WERI-Rb-1 (cell line): Measurements from ENCODE around the gene ADARB1.

Source experiments
- DNase-seq: peaks from one replicate; pipeline ENCODE4 v3.0.0-alpha.2; 2020
- H3K27ac ChIP-seq: fragments of 250-450 bp; sonication (Bioruptor Pico); 2 replicates; pipeline ENCODE4 v1.5.1; 2020; ENCODE audit warnings: mild to moderate bottlenecking, moderate library complexity
- H3K27me3 ChIP-seq: fragments of 250-450 bp; sonication (Bioruptor Pico); 2 replicates; pipeline ENCODE4 v1.5.1; 2021; ENCODE audit warnings: mild to moderate bottlenecking, low read depth, moderate library complexity; ENCODE audit not compliant: insufficient read depth, severe bottlenecking
- H3K36me3 ChIP-seq: fragments of 250-450 bp; sonication (Bioruptor Pico); 2 replicates; pipeline ENCODE4 v1.5.1; 2020; ENCODE audit warnings: mild to moderate bottlenecking, moderate library complexity
- H3K4me3 ChIP-seq: 2 replicates; pipeline ENCODE4 v1.5.1; 2011; ENCODE audit warnings: low read depth, mild to moderate bottlenecking, control low read depth, low read length
- H3K9me3 ChIP-seq: fragments of 250-450 bp; sonication (Bioruptor Pico); 2 replicates; pipeline ENCODE4 v1.5.1; 2021; ENCODE audit warnings: mild to moderate bottlenecking, moderate library complexity; ENCODE audit not compliant: severe bottlenecking
- TF ChIP-seq, protein P1 (sequence below): IDR thresholded peaks from 2 replicates; pipeline ENCODE4 v1.5.1; 2011; ENCODE audit warnings: low read depth, mild to moderate bottlenecking, control low read depth, inconsistent platforms, low read length

The ADARB1 gene

DNA sequence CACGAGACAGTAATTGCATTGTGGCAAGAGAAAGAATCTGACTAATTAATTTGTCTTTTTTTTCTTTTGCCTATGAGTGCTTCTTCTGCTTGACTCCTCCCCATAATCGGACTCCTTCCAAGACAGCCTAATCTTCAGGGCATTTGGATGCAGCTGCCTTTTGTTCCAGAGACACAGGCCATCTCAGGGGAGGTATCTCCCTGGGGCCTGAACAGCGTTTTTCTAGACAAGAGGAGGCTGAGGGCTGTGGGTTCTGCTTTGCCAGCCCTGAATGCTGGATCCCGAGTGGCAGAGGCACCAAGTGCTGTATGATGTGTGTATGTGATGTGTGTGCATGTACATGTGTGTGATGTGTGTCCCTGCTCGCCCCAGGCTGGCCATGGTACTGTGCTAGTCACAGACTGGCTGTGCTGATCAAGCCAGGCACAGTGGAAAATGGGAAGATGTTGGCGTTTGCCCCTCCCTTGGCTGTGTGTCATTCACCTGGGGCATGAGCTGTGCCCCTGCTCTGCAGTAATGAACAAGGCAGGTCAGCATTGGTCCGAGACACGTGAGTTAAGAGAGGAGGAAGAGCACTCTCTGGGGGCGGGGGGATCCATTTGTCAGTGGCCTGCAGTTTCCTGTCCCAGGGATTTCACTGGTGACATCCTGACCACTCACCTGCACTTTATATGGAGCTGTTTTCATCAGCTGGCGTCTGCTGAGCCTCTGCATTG is 77.2 kb downstream of the ADARB1 start:
- TF ChIP-seq, protein P1, sequence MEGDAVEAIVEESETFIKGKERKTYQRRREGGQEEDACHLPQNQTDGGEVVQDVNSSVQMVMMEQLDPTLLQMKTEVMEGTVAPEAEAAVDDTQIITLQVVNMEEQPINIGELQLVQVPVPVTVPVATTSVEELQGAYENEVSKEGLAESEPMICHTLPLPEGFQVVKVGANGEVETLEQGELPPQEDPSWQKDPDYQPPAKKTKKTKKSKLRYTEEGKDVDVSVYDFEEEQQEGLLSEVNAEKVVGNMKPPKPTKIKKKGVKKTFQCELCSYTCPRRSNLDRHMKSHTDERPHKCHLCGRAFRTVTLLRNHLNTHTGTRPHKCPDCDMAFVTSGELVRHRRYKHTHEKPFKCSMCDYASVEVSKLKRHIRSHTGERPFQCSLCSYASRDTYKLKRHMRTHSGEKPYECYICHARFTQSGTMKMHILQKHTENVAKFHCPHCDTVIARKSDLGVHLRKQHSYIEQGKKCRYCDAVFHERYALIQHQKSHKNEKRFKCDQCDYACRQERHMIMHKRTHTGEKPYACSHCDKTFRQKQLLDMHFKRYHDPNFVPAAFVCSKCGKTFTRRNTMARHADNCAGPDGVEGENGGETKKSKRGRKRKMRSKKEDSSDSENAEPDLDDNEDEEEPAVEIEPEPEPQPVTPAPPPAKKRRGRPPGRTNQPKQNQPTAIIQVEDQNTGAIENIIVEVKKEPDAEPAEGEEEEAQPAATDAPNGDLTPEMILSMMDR = no peak
- Histone ChIP-seq H3K36me3 (peaks cover 8% of the 10 kb centered on the region), H3K27ac (no peak overlapping the region), H3K27me3 (no peaks in the 10 kb centered on the region), H3K4me3 (no peak overlapping the region), H3K9me3 (no peaks in the 10 kb centered on the region)
- peak; percentile 5 for DNase-seq

DNA sequence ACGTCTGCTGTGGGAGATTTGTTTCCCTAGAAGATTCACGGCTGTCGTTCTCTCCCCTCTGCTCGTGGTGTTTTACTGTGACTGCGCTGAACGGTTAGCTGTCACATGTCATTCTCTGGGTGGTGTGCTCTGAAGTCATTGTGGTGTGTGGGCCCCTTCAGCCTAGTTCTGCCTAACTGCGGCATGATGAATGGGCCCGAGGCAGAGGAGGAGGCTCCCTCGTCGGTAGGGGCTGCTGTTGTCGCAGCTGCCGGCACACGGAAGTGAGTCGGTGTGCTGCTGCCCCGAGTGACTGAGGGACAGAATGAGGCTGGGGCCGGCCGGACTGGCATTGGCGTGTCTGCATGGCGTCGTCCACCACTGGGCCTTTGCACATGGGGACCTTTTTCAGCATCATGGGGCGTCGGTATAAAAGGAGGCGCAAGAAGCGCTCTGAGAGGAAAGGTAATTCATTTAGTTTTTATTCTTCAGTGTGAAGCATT is 77.9 kb downstream of the ADARB1 start:
- H3K9me3 ChIP-seq = no peaks in the 10 kb centered on the region
- H3K27ac ChIP-seq = no peak overlapping the region
- no peak overlapping the region for H3K4me3 ChIP-seq
- no peaks in the 10 kb centered on the region for H3K27me3 ChIP-seq
- H3K36me3 ChIP-seq = peaks cover 8% of the 10 kb centered on the region
- TF ChIP-seq, protein P1 = no peak
- peak; percentile 11 for DNase-seq

DNA sequence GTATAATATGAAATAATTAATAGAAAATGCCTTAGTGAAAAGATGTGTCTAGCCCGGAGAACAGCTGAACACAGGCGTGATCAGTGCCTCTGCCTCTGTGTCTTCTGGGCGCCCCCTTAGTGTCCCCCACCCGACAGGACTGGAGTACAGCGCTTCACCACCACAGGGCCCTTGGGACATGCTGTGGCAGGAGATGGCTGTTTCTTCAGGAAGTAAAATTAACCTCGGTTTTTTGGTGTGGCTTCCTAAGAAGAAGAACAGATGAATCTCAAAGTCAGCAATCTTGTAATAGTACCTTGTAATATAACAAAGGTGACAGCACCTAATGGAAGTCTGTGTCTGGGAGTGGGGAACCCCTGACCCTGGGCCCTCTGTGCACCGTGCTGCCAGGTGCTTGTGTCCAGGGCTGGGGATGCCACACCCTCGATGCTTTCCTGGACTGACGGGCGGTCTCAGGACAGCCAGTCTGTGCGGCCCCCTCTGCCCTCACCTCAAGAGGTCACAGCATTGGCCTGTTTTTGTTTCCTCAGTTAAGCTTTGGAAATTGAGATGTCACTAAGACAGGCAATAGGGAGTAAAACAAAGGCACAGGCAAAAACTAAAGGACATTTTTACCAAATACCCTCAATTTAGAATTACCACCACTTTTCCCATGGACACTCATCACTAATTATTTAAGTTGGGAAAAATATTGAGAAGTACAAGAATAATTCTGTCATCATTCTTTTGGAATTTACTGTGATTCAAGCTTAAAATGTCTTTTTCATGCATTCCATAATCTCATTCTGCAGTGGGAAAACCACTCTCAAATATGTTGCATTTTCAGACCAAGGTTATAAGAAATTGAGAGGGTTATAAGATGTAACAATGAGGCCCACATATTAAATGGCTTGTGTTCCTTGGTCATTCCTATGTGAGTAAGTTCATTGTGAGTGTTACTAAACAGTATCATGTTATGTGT is 79.3 kb downstream of the ADARB1 start:
- no peak overlapping the region for H3K4me3 ChIP-seq
- no peak for DNase-seq
- TF ChIP-seq, protein P1 = no peak
- H3K36me3 ChIP-seq = peaks cover 8% of the 10 kb centered on the region
- H3K9me3 ChIP-seq = no peaks in the 10 kb centered on the region
- no peaks in the 10 kb centered on the region for H3K27me3 ChIP-seq
- H3K27ac ChIP-seq = no peak overlapping the region

DNA sequence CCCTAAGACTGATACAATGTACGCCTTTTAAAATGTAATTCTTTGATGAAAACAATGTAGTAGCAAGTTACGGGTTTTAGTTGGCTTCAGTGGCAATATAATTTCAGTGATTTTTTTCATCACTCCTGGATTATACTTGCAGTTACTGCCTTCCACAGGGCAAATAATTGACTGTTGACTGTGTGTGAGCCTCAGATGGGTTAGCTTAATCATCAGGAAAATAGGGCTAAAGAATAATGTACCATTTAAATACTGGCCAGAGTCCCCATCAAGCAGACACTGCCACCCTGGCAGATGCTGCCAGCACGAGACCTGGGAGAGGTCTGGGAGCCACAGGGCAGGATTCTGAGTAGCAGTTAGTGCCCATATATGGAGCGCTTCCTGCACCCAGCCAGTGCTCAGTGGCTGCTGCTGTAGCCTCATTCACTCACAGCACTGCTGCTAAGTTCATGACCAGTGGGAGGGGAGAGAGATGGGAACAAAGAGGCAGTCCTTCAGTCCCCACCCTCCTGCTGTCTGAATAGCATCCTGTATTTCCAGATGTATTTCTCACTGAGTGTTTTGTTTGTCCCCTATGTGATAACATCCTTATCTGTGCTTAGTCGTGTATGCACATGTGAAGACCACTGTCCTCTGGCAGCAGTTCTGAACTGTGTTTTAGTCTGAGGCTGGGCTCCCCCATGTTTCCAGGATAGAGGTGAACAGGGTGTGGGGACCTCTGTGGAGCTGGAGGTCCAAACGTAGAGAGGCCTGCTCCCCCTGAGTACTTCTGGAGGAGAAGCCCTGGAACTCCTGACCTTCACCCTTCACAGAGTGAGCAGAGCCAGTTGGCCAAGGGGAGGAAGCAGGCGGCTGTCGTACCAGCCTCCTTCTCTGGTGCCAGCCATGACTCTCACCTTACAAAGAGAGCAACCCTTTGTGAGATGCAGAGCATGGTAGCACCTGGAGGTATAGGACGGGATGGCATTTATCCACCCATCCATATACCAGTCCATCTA is 80.4 kb downstream of the ADARB1 start:
- TF ChIP-seq, protein P1 = no peak
- no peak for DNase-seq
- H3K27ac ChIP-seq = no peak overlapping the region

DNA sequence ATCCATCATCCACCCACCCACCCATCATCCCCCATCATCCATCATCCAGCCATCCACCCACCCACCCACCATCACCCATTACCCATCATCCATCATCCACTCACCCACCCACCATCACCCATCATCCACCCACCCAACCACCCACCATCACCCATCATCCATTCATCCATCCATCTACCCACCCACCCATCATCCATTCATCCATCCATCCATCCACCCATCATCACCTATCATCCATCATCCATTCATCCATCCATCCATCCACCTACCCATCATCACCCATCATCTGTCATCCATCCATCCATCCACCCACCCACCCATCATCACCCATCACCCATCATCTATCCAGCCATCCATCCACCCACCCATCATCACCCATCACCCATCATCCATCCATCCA is 81.5 kb downstream of the ADARB1 start:
- DNase-seq = no peak

More for the DNA sequence above, 80.4 kb downstream of the ADARB1 start:
- Histone ChIP-seq H3K36me3 (peaks cover 8% of the 10 kb centered on the region; the same call in 1 of the 2 replicates), H3K27me3 (no peaks in the 10 kb centered on the region), H3K9me3 (no peaks in the 10 kb centered on the region), H3K4me3 (no peak overlapping the region)

More for the DNA sequence above, 81.5 kb downstream of the ADARB1 start:
- TF ChIP-seq, protein P1 = no peak
- H3K36me3 ChIP-seq = peaks cover 8% of the 10 kb centered on the region; the same call in 1 of the 2 replicates
- no peaks in the 10 kb centered on the region for H3K27me3 ChIP-seq
- no peaks in the 10 kb centered on the region for H3K9me3 ChIP-seq
- H3K27ac ChIP-seq = no peak overlapping the region
- no peak overlapping the region for H3K4me3 ChIP-seq
